Measurements from ENCODE around the gene AARS1.

DNA sequence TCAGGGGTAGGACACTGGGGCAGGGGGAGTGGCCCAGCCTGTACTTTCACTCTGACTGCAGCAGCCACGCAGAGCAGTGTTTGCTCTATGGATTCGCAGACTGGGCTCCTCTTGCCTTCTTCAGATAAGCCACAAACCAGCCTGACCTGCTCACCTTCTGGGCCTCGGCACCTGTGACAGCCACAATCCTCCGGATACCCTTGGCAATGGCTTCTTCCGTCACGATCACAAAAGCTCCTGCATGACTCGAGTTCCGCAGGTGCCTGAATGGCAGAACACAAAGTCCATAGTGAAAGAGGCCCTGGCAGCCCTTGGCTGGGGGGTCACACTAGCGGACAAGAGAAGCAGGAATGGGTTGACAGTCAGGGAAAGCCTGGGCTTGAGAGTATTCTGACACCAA, 33.7 kb downstream of the AARS1 start:
- TF ChIP-seq EZH2phosphoT487 (IDR thresholded peaks at IDR 0.05; ENCODE audit: low read depth) = no peak
- no peak for TF ChIP-seq CTCF (IDR thresholded peaks at IDR 0.05; ENCODE audit: low read depth, low read length)

Data from OCI-LY3 (cell line).